Measurements from ENCODE around the gene ALAS1.

ALAS1 gene

DNA sequence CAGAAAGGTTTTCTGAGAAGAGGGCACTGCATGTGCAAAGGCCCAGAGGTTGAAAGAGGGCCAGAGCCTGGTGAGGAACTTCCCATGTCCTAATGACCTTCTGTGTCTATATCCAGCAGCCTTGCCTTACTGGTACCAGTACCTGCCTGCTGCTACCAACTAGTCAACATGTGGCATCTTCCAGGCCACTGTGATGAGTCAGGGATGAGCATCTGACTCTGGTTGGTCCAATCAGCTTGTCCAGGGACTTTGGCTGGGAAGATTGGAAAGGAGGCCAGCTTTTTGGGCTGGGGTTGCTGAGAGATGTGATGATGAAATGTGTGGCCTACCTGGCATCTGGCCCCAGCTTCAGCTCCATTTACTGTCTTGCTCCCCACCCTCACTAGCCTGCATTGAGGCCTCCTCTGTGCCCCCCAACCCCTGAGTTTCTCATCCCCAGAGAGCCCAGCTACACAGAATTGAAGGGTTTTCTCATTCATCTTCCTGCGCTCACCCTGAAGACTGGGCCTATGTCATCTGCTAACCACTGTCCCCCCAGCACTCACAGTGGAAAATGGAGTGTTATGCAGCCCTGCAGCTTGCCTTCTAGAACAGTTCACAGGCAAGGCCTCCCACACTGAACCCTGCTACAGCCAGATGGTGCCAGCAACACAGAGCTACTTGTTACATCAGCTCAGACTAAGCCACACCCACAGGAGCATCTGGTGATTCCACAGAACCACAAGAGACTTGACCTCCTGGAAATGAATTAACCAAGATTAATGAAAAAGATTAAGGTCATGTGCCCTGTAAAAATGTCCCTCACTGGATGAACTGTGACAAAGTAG lies 42.3 kb downstream of the ALAS1 start:
- peaks cover 65 to 71% of the 10 kb centered on the region in 2 experiments for H3K4me1 ChIP-seq (ENCODE audit: control insufficient read depth in 1 of 2, insufficient read depth in 1 of 2, low read depth in 1 of 2, low read length in 1 of 2)
- H3K27ac ChIP-seq, result peak overlapping the region; percentile 97
- TF ChIP-seq CTCF (IDR thresholded peaks at IDR 0.05), result no peak

GRCh38 chr3:52240886-52241370 lies 43.0 kb downstream of the ALAS1 start:
- no peak for TF ChIP-seq CTCF (IDR thresholded peaks at IDR 0.05)
- Histone ChIP-seq H3K36me3 (peaks cover under 1% of the 10 kb centered on the region), H3K4me1 (ENCODE audit: control insufficient read depth in 1 of 2, insufficient read depth in 1 of 2, low read depth in 1 of 2, low read length in 1 of 2) (peaks cover 62 to 68% of the 10 kb centered on the region in 2 experiments)

More for the DNA sequence above, 42.3 kb downstream of the ALAS1 start:
- no peaks in the 10 kb centered on the region for H3K27me3 ChIP-seq
- peaks cover 7% of the 10 kb centered on the region for H3K36me3 ChIP-seq
- H3K9me3 ChIP-seq, result no peaks in the 10 kb centered on the region
- peak overlapping the region; percentile 93 to 100 for H3K4me3 ChIP-seq (ENCODE audit: low read depth in 1 of 2, low read length in 1 of 2)

GRCh38 chr3:52242039-52242438 lies 44.1 kb downstream of the ALAS1 start:
- H3K36me3 ChIP-seq, result no peaks in the 10 kb centered on the region
- H3K4me3 ChIP-seq (ENCODE audit: low read depth in 1 of 2, low read length in 1 of 2), result no peak overlapping the region
- TF ChIP-seq CTCF (IDR thresholded peaks at IDR 0.05), result no peak
- H3K27me3 ChIP-seq, result no peaks in the 10 kb centered on the region
- no peaks in the 10 kb centered on the region for H3K9me3 ChIP-seq
- peaks cover 63 to 68% of the 10 kb centered on the region in 2 experiments for H3K4me1 ChIP-seq (ENCODE audit: control insufficient read depth in 1 of 2, insufficient read depth in 1 of 2, low read depth in 1 of 2, low read length in 1 of 2)
- H3K27ac ChIP-seq, result no peak overlapping the region

More at GRCh38 chr3:52240886-52241370, 43.0 kb downstream of the ALAS1 start:
- Histone ChIP-seq H3K27me3 (no peaks in the 10 kb centered on the region), H3K4me3 (ENCODE audit: low read depth in 1 of 2, low read length in 1 of 2) (no peak overlapping the region), H3K9me3 (no peaks in the 10 kb centered on the region), H3K27ac (peak overlapping the region; percentile 97)

DNA sequence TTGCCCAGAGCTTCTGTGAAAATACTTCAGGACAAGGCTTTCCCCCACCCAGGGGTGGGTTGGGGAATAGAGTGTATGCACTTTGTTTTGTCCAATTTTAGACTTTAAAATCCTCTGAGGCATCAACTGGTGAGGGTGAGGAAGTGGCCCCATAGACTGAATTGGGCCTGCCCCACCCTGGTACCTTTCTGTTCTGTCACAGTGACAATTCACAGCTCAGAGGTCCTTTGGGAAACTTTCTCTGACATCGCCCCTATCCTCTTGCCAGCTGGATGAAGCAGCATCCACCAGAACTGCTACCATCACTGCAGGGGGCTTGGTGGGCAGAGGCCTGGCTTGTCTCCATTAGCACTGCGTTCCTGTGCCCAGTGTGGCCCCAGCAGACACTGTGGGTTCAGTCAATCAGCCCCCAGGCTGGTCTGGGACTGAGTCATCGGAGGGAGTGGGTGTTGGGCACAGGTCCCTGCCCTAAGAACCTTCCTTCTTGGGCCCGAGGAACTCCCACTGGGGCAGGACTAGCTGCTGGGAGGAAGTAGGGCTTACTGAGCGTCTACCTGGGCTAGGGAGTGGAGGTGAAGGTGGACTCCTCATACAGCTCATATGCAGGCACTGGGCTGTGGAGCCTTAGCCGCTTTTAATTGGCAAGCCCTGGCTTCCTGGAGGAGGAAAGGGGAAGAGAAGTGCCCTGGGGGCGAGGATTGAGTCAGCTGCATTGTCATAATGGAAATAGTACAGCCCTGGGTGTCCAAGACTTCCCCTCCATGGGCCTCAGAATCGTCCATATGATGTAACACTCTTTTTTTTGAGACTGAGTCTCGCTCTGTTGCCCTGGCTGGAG lies 46.0 kb downstream of the ALAS1 start:
- H3K4me1 ChIP-seq (ENCODE audit: control insufficient read depth in 1 of 2, insufficient read depth in 1 of 2, low read depth in 1 of 2, low read length in 1 of 2), result peaks cover 65 to 69% of the 10 kb centered on the region in 2 experiments
- peaks cover 16% of the 10 kb centered on the region for H3K36me3 ChIP-seq
- H3K4me3 ChIP-seq (ENCODE audit: low read depth in 1 of 2, low read length in 1 of 2), result peak overlapping the region; percentile 72 to 94
- no peak for TF ChIP-seq CTCF (IDR thresholded peaks at IDR 0.05)
- peak overlapping the region; percentile 98 for H3K27ac ChIP-seq
- H3K27me3 ChIP-seq, result no peaks in the 10 kb centered on the region
- no peaks in the 10 kb centered on the region for H3K9me3 ChIP-seq

GRCh38 chr3:52245322-52246263 lies 47.6 kb downstream of the ALAS1 start, which contains the start of gene PPM1M:
Gene PPM1M, plus strand, starts transcription at chr3:52245759. Its CDS starts 66 bp downstream, at chr3:52245825.
- no peak for TF ChIP-seq CTCF (IDR thresholded peaks at IDR 0.05)
- Histone ChIP-seq H3K4me3 (ENCODE audit: low read depth in 1 of 2, low read length in 1 of 2) (peak within 1 kb of the TSS; percentile 81 to 94), H3K4me1 (ENCODE audit: control insufficient read depth in 1 of 2, insufficient read depth in 1 of 2, low read depth in 1 of 2, low read length in 1 of 2) (peaks cover 57 to 62% of the 10 kb centered on the region in 2 experiments), H3K36me3 (peaks cover 32% of the 10 kb centered on the region), H3K9me3 (no peaks in the 10 kb centered on the region), H3K27me3 (no peaks in the 10 kb centered on the region), H3K27ac (peak within 1 kb of the TSS; percentile 98)
